Medulla oblongata (tissue), 1 donor: ENCODE data around the gene SNTG2.
"Not testable (repeated sequence)": the region's sequence is repeated elsewhere in the genome, so short reads cannot be mapped to it uniquely, and the experiment has no call there.

Experiments
- DNase-seq: peaks from one replicate; pipeline ENCODE4 v3.0.0-alpha.2; 2015; ENCODE audit errors: extremely low spot score

Gene SNTG2

DNA sequence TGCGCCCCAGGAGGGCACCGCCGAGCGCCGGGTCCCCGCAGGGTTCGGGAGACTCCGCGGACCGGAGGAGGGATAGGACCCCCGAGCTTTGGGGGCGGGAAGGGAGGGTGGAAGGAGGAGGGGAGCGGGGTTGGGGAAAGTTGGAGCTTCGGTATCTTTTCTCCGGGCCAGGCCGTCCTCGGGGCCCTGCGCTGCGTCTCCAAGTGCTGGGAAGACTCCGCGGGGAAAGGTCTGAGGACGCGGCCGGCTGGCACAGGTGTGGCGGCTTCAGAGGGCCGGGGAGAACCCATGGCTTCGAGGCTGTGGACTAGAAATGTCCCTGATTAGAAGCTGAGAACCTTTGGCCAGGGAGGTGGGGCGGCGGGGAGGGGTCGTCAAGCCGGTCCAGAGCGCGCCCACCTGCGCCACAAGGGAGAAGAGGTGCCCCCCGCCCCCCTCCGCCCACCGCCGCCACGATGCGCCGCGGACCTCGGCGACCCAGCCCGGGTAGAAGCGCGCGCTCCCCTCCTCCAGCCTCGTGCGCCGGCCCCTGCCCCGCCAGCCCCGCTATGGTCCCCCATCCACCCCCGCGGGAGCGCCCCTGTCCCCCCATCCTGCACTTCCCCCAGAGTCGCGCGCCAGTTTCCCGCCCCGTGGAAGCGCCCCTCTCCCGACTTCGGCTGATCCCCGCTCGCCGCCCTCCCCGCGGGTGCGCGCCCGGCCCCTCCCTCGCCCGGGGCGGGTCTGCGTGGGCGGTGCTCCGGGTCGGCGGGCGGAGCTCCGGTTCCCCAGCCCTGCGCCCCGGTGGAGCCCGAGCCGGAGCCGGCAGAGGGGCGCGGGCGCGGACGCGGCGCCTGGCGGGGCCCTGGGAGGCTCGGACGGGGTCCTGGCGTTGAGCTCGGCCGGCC, at the start of gene SNTG2:
Gene SNTG2 (plus strand): TSS at position 770 of the 887 bp plus-strand sequence. CDS start 148 bp downstream, outside the sequence.
- DNase-seq = no peak

DNA sequence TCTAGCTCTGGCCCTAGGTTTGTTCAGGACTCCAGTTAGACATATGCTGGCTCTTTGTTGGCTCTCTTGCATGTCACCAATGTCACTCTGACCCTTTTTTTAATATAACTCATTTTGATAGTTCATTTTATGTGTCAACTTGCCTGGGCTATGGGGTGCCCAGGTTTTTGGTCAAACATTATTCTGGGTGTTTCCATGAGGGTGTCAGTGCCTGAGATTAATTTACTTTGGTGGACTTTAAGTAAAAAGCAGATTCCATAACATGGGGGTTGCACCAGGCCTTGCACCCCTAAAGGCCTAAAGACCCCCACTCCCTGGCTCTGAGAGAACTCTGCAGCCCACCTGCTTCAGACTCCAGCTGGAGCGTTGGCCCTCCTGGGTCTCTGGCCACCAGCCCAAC, 48.1 kb upstream of the SNTG2 start:
- DNase-seq = no peak

DNA sequence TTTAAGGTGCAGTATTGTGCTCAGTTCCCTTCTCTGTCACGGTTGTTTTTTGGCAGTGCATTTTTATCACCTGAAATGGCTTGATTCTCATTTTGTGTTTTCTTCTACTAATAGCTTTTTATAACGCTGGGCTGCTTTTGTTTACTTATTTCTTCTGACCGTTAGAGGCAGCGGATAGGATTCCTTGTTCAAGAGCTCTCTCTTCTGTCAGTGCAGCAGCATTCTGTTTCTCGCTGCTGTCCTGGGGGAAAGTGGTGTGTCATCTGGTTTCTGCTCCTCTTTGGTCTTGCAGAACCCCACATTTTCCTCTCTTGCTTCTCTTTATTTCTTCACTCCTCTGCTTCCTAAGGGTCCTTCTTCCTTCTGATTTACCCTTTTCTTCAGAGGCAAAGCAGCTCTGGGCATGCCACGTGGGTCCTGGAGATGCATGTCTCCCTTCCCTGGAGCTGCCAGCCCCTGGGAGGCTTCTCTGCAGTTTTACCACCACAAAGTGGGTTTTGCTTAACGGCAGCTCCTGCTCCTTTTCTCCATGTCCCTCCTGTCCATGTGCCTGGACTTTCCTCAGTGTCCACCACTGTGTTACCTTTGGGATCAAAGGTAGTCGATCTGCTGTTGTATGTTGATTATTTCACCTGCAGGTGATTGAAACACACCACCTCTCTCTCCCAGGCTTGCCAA, 47.3 kb upstream of the SNTG2 start:
- DNase-seq = no peak

DNA sequence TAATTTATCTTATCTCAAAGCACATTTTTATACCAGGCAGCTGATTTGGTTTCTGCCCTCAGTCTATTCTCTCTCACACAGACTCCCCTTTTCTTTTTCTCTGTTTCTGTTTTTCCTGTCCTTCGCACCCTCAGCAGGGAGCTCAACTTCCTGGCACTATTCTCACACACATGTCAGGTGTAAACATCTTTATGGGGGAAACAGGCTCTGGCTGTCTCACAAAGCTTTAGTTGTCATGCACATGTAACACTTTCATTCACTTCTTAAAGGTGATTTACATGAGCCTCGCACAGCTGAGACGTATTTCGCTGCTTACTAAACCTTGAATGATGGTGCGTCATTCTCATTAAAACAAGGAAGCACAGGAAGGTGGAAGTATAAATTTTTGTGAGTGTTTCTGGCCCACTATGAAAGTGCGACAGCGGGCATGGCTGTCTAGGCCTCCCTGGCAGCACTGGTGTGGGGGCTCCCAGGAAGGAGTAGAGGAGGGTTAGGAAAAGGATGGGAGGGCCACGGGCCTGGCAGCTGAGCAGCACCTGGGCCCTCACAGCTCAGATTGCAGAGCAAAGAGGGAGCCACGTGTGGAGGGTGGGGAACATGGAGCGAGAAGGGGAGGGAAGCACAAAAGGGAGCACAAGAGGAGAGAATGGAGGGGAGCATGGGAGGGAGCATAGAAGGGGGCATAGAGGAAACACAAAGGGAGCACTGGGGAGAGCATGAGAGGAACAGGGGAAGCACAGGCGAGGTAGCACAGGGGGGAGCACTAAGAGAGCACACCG, 46.2 kb upstream of the SNTG2 start:
- DNase-seq = no peak

DNA sequence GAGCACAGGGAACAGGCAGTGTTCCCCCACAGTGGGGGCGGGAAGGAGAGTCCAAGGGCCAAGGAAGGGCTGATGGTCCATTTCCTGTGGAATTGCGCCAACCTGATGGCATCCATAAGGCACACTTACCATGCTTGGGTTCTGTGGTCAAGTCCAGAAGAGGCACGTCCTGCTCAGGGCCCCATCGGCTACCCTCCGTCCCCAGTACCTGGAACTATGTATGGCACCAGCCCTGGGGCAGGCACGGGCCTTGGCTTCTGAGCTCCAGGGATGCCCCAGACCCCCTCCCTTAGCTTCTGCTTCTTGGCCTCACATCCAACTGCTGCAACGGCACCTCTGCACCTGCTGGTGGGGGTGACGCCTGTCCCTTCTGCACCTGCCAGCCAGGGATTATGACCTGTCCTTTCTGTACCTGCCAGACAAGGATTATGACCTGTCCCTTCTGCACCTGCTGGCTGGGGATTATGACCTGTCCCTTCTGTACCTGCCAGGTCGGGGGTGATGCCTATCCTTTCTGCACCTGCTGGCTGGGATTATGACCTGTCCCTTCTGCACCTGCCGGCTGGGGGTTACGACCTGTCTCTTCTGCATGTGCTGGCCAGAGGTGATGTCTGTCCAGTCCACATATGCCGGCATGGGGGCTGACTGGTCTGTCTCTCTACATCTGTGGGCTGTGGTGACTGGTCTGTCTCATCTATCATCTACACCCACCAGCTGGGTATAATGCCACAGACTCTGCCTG, 45.4 kb upstream of the SNTG2 start:
- DNase-seq = no peak

DNA sequence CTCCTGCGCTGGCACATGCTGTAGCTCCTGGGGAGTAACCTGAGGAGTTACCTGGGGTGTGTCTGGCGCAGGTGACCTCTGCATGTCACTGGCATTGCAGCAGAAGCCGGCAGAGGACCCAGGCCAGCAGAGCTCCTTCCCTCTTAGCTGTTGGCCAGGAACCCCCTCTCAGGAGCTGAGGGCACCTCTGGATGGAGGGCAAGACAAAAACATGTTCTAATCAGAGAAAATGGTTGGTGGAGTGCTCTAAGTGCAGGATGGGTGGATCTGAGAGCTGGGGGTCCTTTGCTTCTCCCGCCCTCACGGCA, 44.9 kb upstream of the SNTG2 start:
- DNase-seq = no peak

DNA sequence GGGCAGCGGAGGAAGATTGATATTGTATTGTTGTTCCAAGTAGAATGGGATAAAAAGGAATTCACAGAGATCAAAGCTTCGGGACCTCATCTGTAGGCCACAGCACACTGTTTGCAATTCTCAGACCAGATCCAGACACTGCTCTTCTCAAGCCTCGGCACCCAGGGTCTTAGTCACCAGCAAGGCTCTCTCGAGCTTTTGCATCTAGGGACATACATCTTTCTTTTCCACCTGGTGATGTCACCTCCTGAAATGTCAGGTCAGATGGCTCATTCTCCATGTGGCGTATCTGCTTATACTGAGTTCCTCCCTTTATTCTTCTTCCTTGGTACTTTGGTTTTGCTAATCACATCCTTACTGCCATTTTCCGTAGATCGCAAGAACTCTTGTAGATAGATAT, 42.9 kb upstream of the SNTG2 start:
- no peak for DNase-seq

DNA sequence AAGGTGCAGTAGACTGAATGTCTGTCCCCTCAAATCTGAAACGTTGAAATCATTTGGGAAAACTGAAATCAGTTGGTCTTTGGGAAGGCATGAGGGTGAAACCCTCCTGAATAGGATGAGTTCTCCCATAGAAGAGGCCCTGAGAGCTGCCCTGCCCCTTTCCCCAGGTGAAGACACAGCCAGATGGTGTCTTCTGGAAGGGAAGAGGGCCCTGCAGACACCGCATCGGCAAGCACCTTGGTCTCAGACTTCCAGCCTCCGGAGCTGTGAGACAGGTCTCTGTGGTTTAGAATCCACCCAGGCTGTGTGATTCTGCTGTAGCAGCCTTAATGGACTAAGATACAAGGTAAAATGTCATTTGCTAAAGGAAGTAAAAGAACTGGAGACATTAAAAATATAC, 42.1 kb upstream of the SNTG2 start:
- DNase-seq = no peak

DNA sequence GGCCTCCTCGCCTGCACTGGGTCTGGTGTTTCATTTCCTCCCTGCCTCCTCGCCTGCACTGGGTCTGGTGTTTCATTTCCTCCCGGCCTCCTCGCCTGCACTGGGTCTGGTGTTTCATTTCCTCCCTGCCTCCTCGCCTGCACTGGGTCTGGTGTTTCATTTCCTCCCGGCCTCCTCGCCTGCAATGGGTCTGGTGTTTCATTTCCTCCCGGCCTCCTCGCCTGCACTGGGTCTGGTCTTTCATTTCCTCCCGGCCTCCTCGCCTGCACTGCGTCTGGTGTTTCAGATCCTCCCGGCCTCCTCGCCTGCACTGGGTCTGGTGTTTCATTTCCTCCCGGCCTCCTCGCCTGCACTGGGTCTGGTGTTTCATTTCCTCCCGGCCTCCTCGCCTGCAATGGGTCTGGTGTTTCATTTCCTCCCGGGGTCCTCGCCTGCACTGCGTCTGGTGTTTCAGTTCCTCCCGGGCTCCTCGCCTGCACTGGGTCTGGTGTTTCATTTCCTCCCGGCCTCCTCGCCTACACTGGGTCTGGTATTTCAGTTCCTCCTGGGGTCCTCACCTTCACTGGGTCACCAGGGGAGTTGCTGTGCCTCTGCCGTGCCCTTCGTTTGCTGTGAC, 40.8 kb upstream of the SNTG2 start:
- not testable (repeated sequence) for DNase-seq

DNA sequence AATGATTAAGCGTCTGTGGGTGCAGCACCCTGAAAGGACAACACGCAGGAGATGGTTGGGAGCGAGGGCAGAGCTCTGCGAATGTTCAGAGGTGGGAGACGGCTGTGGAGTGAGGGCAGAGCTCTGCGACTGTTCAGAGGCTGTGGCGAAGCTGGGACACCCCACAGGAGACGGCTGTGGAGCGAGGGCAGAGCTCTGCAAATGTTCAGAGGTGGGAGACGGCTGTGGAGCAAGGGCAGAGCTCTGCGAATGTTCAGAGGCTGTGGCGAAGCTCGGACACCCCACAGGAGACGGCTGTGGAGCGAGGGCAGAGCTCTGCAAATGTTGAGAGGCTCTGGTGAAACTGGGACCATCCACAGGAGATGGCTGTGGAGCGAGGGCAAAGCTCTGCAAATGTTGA, 40.0 kb upstream of the SNTG2 start:
- no peak for DNase-seq

DNA sequence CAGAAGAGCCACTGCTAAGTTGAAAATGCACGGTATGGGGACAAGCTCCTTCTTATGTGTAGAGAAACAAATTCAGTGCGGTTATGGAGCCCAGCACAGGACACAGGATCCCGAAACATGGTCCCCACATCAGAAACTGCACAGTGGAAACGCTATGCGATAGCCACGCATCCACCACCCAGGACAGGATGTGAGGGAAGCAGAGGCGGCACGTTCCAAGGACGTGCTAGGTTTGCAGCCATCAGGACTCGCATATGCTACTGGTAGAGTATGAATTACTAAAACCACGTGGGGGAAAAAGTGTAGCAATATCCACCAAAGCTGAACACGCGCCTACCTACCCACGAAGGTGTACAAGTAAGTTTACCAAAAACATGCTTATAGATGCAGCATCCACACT, 34.7 kb upstream of the SNTG2 start:
- DNase-seq = no peak

DNA sequence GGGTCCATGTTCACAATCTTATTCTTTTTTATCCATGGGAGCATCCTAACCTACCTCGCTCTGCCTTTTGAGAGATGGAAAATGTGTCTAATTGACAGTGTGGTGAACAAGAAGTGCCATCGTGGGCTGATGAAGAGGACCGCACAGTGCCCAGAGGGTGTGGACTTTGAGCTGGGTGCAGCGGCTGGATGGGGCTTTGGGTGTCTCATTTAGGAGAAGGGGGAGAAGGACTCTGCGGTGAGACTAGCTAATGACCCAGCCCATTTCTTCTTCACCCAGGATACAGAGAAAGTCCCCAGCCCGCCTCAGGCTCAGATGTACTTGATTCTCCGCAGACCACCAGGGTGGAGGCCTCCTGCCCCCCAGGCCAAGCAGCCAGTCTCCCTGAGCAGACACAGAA, 33.7 kb upstream of the SNTG2 start:
- DNase-seq = no peak

DNA sequence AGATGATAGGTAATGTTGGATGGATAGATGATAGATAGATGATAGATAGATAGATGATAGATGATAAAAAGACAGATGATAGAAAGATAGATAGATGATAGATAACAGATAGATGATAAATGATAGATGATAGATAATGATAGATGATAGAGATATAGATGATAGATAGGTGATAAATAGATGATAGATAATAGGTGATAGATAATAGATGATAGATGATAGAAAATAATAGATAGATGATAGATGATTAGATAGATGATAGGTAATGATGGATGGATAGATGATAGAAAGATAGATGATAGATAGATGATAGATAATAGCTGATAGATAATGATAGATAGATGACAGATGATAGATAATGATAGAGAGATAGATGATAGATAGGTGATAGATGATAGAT, 31.0 kb upstream of the SNTG2 start:
- DNase-seq = no peak

DNA sequence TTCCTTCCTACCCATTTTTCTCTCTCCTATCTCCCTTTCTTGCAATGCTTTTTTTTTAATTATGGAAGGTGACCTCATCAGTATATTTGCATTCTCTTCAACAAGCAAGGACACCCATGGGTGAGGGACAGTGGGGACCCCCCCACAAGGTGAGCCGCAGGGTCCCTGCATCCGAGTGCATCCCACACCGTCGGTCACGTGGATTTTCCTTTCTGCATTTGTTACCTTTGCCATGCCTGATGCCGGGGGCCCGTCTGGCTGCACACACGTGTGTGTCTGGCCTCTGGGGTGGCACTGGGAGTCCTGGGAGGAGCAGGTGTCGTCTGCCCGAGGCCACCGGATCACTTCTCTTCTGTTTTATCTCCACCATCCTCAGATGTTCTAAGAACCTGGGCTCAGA, 30.1 kb upstream of the SNTG2 start:
- DNase-seq = no peak

DNA sequence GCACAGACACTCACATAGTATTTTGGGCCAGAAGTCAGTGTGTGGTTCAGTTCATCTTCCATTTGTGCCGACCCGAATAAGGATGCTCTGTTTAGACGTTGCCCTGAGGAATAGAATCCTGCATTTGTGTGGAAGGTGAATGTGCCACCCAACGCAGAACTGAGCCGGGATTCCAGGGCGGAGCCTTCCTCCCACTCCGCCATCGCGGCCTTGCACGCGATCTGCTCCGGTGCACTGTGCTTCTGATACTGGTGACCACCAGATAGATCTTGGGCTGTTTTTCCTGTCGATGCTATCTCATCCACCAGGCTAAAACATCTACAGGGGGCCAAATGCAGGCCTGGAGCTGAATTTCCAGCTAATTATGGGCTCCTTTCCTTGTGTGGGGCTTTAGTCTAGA, 29.6 kb upstream of the SNTG2 start:
- DNase-seq = no peak

DNA sequence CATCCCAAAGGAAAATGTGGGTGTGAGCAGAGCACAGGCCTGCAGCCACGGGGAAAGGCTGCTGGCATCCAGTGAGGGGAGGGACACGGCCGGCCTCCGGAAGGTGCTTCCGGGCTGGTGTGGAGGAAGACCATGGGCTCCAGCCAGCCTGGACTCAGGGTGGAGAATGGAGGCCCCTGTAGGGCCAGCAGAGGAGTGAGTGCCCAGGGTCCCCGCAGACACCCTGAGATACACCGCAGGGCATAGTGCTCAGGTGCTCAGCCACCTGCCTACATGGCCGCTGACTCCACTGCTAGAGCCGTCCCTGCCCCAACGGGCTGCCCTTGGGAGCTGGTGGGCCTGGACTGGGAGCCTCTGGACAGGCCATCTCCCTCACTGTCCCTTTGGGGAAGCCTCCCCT, 28.5 kb upstream of the SNTG2 start:
- DNase-seq = no peak

DNA sequence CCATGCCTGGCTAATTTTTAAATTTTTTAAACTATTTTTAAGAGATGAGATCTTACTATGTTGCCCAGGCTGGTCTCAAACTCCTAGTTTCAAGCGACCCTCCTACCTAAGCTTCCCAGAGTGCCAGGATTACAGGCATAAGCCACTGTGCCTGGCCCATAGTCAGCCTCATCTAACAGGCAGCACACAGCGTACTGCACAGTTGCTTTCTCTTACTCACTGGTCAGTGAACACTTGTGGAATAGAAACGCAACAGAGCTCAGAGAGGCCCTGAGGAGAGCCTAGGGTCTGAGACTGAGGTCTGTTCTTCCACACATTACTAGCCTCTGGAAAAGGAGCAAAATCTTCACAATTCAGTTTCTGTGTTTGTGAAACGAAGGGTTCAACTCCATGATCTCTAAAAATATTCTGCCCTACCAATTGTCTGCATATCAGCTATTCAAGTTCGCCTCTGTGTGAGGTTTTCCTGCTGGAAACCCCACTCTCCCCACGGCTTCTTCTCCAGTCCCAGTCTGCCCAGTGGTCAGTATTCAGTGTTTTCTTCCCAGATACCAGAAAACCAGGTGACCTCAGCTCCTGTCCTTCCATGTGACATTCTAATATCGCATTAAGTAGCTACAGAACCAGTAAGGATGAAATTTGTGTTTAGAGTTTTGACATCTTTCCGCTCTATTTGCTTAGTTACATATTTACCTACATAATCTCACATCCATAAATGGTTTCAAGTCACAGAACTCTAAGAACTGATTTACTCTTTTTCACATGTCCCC, 26.6 kb upstream of the SNTG2 start:
- no peak for DNase-seq

DNA sequence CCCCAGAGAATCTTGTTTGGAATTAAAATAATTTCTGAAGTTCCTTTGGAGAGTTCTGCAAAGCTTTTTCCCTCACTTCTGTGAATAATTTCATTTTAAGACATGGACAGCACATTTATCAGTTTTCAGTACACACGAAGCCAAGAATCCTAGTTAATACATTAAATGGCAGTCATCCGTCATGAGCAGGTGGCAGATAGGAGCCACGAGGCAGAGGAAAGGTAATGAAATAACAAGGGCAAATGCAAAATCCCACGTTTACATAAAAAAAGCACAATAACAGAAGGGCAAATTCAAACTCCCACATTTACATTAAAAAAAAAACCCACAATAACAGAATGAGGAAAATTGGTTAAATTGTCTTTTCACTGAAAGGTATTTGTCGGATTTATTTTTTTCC, 25.9 kb upstream of the SNTG2 start:
- no peak for DNase-seq

DNA sequence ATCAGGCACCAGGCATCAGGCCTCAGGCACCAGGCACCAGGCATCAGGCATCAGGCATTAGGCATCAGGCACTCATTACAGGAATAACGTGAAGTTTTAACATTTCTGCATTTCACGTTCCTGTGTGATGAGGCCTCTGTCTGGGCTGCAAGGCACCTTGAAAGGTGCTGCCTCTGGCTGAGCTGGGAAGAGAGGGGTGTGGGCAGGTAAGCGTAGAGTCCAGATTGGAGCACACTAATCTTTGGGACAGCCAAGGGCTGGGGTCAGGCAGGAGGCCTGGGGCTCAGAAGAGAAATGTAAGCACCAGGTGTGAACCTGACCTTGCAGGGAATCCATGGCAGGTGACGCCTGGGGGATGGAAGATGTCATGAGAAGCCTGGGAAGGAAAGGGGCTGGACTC, 25.3 kb upstream of the SNTG2 start:
- no peak for DNase-seq

DNA sequence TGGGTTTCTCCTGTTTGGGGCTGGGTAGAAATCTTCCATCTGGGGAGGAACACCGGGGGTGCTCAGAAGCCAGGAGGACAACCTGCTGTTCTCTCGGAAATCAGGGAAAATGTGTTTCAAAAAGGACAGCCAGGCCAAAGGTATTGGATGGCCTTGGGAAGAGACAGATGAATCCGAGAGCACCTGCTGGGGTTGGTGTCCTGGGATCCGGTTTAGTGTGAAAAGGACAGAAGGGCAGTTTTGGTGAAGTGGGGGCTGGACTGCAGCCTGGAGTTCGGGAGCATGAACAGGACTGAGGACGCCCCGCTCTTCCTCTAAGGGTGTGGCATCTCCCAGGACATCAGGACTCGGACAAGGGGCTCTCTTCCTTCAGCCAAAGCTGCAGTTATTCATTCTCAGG, 24.9 kb upstream of the SNTG2 start:
- DNase-seq = no peak

DNA sequence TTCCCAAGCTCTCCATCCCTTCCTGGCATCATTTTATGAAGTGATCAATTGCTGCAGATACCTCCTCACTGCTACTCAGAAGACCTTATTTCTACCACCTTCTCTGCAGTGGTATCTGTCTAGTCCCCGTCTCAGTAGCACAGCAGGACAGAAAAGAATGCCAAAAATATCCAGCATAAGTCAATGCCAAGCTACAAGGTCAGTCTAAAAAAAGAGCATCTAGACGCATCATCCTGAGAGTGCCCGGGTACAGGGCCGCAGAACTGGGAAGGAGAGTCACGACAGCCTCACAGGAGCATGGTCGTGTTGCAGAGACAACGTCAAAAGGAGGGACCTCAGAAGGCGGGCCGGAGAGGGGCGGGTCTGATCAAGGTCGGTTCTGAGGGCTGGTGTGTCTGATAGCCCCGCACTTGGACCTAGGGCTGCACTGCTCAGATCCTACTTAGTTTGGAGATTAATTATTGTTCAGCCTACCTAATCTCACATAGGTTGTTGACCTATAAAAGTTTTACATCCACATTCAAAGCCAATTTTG, 24.3 kb upstream of the SNTG2 start:
- DNase-seq = no peak
